GM19351 (cell line): ENCODE results near the gene SNCA.

ENCODE experiments used
- ATAC-seq: cut with Tn5 transposase; IDR thresholded peaks from one replicate; pipeline ENCODE4 v1.9.1; 2021; ENCODE audit warnings: mild to moderate bottlenecking, moderate library complexity; ENCODE audit not compliant: unreplicated experiment

Gene SNCA

DNA sequence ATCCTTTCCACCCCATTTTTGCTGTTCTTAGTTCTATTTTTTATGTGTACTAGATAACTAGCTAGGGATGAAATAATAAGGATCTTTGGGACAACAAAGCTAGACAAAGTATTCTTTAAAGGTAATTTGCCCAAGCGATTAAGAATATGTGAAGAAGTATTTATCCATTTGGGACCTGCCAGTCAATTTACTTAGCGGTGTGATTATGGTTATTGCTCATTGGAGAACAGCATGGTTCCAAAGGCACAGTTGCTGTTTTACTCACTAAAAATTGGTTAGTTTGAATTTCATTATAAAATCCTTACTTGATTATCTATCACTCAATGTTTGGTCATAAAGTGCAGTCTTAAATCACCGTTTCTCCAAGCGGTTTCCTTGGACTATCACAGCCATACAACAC lies 124.1 kb downstream of the SNCA start:
- ATAC-seq = no peak

GRCh38 chr4:89712141-89712540 lies 124.8 kb downstream of the SNCA start:
- ATAC-seq = no peak

GRCh38 chr4:89708903-89709421 lies 128.0 kb downstream of the SNCA start:
- ATAC-seq = no peak

GRCh38 chr4:89707467-89707866 lies 129.5 kb downstream of the SNCA start:
- no peak for ATAC-seq

- no peak for ATAC-seq
These were observed 132.1 kb downstream of the SNCA start for GRCh38 chr4:89704651-89705395.

GRCh38 chr4:89703829-89704590 lies 133.0 kb downstream of the SNCA start:
- no peak for ATAC-seq

DNA sequence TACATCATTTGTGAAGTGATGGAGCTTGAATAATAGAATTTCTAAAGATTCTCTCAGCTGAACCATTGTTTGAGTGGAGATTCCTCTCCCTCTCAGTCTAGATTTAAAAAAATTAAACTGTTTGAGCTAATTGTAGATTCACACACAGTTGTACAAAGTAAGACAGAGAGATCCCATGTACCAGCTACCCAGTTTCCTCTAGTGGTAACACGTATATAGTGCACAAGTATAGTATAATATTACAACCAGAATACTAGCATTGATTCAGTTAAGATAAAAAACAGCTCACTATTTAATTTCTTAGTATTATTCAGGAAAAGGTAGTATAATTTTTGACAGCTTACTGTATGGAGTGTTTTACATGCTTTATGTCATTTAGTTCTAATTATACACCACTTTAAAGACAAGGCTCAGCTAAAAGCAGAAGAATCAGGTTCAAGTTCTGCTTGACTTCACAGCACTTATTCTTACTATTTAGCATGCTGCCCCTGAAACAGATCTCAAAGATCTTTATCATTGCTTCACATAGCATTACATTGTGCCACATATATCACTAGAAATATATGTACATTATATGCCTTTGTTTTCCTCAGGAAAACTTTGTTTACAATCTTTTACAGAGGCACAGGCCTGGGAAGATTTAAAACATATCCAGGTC lies 136.1 kb downstream of the SNCA start:
- no peak for ATAC-seq

DNA sequence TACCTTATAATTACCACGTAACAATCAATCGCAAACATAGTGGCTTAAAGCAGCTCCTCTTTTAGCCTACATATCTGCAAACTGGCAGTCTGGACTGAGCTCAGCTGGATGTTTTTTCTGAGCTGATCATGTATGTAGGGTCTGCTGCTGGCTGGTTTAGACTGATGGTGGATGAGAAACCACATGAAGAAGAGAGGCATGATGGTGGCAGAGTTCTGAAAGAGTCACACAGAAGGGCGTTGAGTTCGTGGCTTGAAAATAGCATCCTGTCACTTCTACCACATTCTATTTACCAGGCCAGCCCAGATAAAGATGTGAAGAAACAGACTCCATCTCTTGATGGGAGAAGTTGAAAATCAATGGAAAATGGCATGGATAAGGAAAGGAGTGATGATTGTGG lies 151.3 kb downstream of the SNCA start:
- no peak for ATAC-seq

- no peak for ATAC-seq
These were observed 151.7 kb downstream of the SNCA start for GRCh38 chr4:89685277-89685676.

GRCh38 chr4:89684536-89684935 lies 152.4 kb downstream of the SNCA start:
- ATAC-seq = no peak

GRCh38 chr4:89682808-89683207 lies 154.2 kb downstream of the SNCA start:
- no peak for ATAC-seq

- ATAC-seq = no peak
These were observed 155.3 kb downstream of the SNCA start for GRCh38 chr4:89681671-89682070.

DNA sequence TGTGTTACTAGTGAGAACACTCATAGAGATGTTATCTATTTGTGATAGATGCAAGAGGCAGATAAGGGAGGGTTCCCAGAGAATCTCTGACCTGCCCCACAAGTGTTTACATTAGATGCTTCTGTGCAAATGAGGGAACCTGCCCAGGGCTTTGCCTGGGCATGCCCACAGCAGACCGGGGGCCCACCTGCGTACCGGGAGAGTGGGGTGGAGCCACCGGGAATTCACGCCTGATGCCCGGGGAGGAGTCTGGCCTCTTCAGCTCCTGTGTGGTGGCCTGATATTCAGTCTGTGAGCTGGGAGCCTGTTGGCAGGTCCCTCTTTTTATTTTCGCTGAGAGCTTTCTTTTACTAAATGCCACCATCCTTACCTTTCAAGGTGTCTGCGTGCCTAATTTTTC lies 155.7 kb downstream of the SNCA start:
- ATAC-seq = no peak

DNA sequence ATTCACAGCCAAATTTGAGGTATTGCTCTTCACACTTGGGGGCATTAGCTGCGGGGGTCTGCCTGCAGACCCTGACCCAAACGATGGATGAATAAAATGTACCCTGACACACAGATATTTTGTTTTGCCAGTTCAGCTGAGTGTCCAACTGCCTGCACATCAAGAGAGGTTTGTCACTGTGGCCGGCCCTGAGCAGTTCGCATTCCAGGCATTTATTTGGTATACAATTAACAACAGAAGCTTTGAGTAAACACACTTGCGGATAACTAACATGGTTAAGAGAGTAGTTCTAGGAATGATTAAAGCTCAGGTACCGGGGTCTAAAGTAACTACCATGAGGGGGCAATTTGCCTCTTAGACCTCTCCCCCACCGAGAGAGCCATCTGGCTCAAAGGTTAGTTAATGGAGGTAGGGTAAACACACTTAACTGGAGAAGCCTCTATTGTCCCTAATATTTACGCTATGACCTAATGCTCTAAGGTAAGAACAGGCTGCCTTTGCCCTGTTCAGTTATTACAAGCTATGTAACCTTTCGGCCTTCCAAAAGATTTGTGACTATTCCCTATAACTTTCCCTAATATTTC lies 162.0 kb downstream of the SNCA start:
- ATAC-seq = no peak
